CD14-positive monocyte (primary cell): ENCODE data around the gene NFE2. TPM values are rescaled to one million over a fixed set of nuclear protein-coding genes. Genes with fewer than 3 reads are reported as not detected.

Source experiments
- DNase-seq, 3 donors: peaks; one replicate each; pipeline ENCODE4 v3.0.0-alpha.2; 2011 to 2022
- H2AFZ ChIP-seq: 2 replicates; pipeline ENCODE4 v1.6.0; 2012; ENCODE audit warnings: mild to moderate bottlenecking, low read depth, low read length, inconsistent platforms; ENCODE audit not compliant: insufficient read depth, poor library complexity, severe bottlenecking
- H3K27ac ChIP-seq, 2 donors: 1 replicate in 1 of 2; 2 replicates in 1 of 2; pipeline ENCODE4 v1.5.1; 2012 to 2013; ENCODE audit warnings: low read length in 2 of 2, control low read depth in 1 of 2, inconsistent platforms in 1 of 2, low read depth in 1 of 2, mild to moderate bottlenecking in 1 of 2
- H3K27me3 ChIP-seq, 2 donors: one replicate each; pipeline versions ENCODE4 v1.6.0 to v1.6.1; 2011 to 2013; ENCODE audit warnings: low read length in 2 of 2; ENCODE audit not compliant: control insufficient read depth in 2 of 2, insufficient read depth in 2 of 2
- H3K36me3 ChIP-seq, 2 donors: replicated peaks in 1 of 2; 1 replicate in 1 of 2; 2 replicates in 1 of 2; pipeline versions ENCODE4 v1.5.1 to v1.6.1; 2012 to 2013; ENCODE audit warnings: low read length in 2 of 2, control low read depth in 1 of 2, inconsistent platforms in 1 of 2, mild to moderate bottlenecking in 1 of 2; ENCODE audit not compliant: insufficient read depth in 2 of 2, control insufficient read depth in 1 of 2
- H3K4me1 ChIP-seq, 2 donors: 1 replicate in 1 of 2; 2 replicates in 1 of 2; pipeline versions ENCODE4 v1.5.1 to v1.6.1; 2012 to 2013; ENCODE audit warnings: low read length in 2 of 2, control low read depth in 1 of 2, inconsistent platforms in 1 of 2, mild to moderate bottlenecking in 1 of 2, moderate library complexity in 1 of 2; ENCODE audit not compliant: insufficient read depth in 2 of 2, control insufficient read depth in 1 of 2
- H3K4me2 ChIP-seq: replicated peaks from 2 replicates; pipeline ENCODE3; 2012; ENCODE audit warnings: low read length, moderate library complexity, mild to moderate bottlenecking; ENCODE audit not compliant: poor library complexity, severe bottlenecking; ENCODE audit errors: extremely low read depth
- H3K4me3 ChIP-seq, 3 experiments: fragments of 200-600 bp in 1 of 3; sonication (generic) in 1 of 3; replicated peaks in 1 of 3; 1 replicate in 2 of 3; 2 replicates in 1 of 3; pipeline ENCODE4 v1.5.1; 2011 to 2013; ENCODE audit warnings: low read length in 3 of 3, mild to moderate bottlenecking in 3 of 3, control low read depth in 2 of 3, low read depth in 2 of 3, inconsistent platforms in 1 of 3, moderate library complexity in 1 of 3
- H3K79me2 ChIP-seq: 2 replicates; pipeline ENCODE4 v1.6.0; 2012; ENCODE audit warnings: mild to moderate bottlenecking, control low read depth, inconsistent platforms, low read length, moderate library complexity; ENCODE audit not compliant: insufficient read depth
- H3K9ac ChIP-seq: 2 replicates; pipeline ENCODE4 v1.6.0; 2017; ENCODE audit warnings: low read length, mild to moderate bottlenecking; ENCODE audit not compliant: insufficient read depth, poor library complexity, severe bottlenecking
- H3K9me3 ChIP-seq, 2 donors: replicated peaks in 1 of 2; 1 replicate in 1 of 2; 2 replicates in 1 of 2; pipeline versions ENCODE4 v1.5.1 to v1.6.1; 2012 to 2013; ENCODE audit warnings: low read length in 2 of 2, control low read depth in 1 of 2; ENCODE audit not compliant: control insufficient read depth in 1 of 2, insufficient read depth in 1 of 2
- H4K20me1 ChIP-seq: 2 replicates; pipeline ENCODE4 v1.6.0; 2012; ENCODE audit warnings: mild to moderate bottlenecking, low read length, control low read depth, moderate library complexity; ENCODE audit not compliant: insufficient read depth
- H3K27ac Mint-ChIP-seq, 7 donors: one replicate each; pipeline ENCODE4 v1.8.0; 2020; ENCODE audit warnings: mild to moderate bottlenecking in 7 of 7, mixed read lengths in 7 of 7, moderate library complexity in 6 of 7, inconsistent platforms in 2 of 7
- H3K27me3 Mint-ChIP-seq, 3 donors: one replicate each; pipeline ENCODE4 v1.8.0; 2021 to 2022; ENCODE audit warnings: low read depth in 3 of 3, mild to moderate bottlenecking in 3 of 3, mixed read lengths in 3 of 3, moderate library complexity in 3 of 3, inconsistent platforms in 1 of 3
- H3K36me3 Mint-ChIP-seq, 2 donors: one replicate each; pipeline ENCODE4 v1.8.0; 2020; ENCODE audit warnings: mixed read lengths in 2 of 2, inconsistent platforms in 1 of 2, mild to moderate bottlenecking in 1 of 2
- H3K4me1 Mint-ChIP-seq: one replicate; pipeline ENCODE4 v1.8.0; 2020; ENCODE audit warnings: mild to moderate bottlenecking, mixed read lengths
- H3K4me3 Mint-ChIP-seq, 2 donors: one replicate each; pipeline ENCODE4 v1.8.0; 2020; ENCODE audit warnings: mild to moderate bottlenecking in 2 of 2, mixed read lengths in 2 of 2, moderate library complexity in 1 of 2
- H3K9me3 Mint-ChIP-seq, 7 donors: one replicate each; pipeline ENCODE4 v1.8.0; 2020 to 2022; ENCODE audit warnings: mixed read lengths in 7 of 7, mild to moderate bottlenecking in 6 of 7, moderate library complexity in 6 of 7, inconsistent platforms in 2 of 7
- CTCF ChIP-seq: fragments of 200-600 bp; IDR thresholded peaks from one replicate; pipeline ENCODE4 v1.8.0; 2022; ENCODE audit warnings: antibody characterized with exemption, mild to moderate bottlenecking
- WGBS: methylation state at CpG from one replicate; pipeline ENCODE4 v1.1.5; 2013; ENCODE audit warnings: missing lambda C conversion rate; ENCODE audit not compliant: insufficient coverage; 5-methylcytosine and 5-hydroxymethylcytosine counted together
- intact Hi-C, 2 donors: fragments of 100-400 bp; cut with micrococcal nuclease; formaldehyde crosslinking; loops; one replicate each; pipeline versions ENCODE4 v1.15.0 to v1.15.1; 2023
- polyA plus RNA-seq, 3 donors: library from polyadenylated mRNA; depleted of rRNA in 1 of 3; unstranded in 2 of 3; stranded (reverse) in 1 of 3; fragments of 300-500 nt in 2 of 3; fragments of >200 nt in 1 of 3; fragmentation: Illumina TruSeq in 2 of 3; gene quantifications; 1 replicate in 2 of 3; 2 replicates in 1 of 3; pipeline ENCODE4 v1.2.3, GENCODE V29; 2012 to 2021

The NFE2 gene
- polyA plus RNA-seq, 3 donors, result 79.5 to 157 (median 95.6) TPM

DNA sequence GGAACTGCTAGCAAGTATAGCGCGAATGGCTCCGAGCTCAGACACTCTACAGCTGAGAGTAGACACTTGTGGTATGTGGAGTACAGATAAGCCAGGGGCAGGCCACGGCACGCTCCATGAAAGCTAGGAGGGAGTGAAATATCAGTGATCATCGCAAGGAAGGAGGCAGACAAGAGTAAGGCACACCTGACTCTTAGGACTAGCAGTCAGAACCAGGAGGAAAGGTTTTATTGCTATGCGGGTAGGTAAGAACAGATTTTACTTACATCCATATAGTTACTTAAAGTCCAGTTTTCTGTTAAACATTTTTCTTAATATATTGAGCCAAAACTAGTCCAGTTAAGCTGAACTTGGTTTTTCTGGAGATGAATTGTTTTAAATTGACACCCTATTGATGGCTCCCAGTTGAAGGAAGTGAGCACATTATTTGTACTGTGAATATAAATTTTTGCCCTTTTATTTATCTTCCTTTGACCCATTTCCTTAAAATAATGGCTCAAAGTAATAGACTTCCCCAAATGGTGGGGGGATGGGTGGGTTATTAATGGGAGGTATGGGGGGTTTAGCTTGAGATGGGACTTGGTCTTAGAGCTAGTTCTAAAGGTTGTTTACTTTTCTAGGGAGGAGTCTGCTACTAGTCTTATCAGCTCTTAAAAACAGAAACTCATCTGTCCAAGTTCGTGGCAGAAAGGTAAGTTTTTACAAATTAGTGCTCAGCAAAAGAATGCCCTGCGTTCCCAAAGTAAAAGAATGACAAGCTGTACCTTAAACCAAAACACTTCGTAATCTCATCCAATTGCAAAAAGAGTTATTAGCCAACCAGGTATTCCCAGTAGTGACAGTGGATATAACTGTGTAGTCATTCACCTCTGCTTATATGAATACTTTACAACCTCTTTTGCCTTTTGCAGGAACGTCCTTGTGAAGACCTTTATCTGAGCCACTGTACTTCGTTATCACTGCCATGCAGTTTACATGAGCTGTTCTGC is 14.5 kb downstream of the NFE2 start:
- Histone ChIP-seq H3K27ac (peak overlapping the region; percentile 46 to 74), H4K20me1 (peaks cover 98% of the 10 kb centered on the region), H3K4me3 (peak overlapping the region in 1 of 3 experiments; percentile 31), H3K9me3 (no peaks in the 10 kb centered on the region), H3K27me3 (no peaks in the 10 kb centered on the region), H2AFZ (no peak overlapping the region), H3K4me1 (peaks cover 91 to 100% of the 10 kb centered on the region in 2 donors), H3K36me3 (peaks cover 73 to 96% of the 10 kb centered on the region in 2 donors), H3K9ac (no peak overlapping the region), H3K79me2 (peaks cover 100% of the 10 kb centered on the region), H3K4me2 (peak overlapping the region; percentile 32)
- Mint-ChIP-seq H3K4me1 (peaks cover 91% of the 10 kb centered on the region), H3K4me3 (no peak overlapping the region), H3K27ac (peak overlapping the region; percentile 71 to 88 (median 82)), H3K27me3 (no peaks in the 10 kb centered on the region), H3K9me3 (no peaks in the 10 kb centered on the region), H3K36me3 (peaks cover 84 to 97% of the 10 kb centered on the region in 2 donors)
- TF ChIP-seq CTCF, result no peak
- 64% methylated on average over 5 of the region's 12 CpGs for WGBS
- intact Hi-C loops, result no loop called here
- no peak for DNase-seq

DNA sequence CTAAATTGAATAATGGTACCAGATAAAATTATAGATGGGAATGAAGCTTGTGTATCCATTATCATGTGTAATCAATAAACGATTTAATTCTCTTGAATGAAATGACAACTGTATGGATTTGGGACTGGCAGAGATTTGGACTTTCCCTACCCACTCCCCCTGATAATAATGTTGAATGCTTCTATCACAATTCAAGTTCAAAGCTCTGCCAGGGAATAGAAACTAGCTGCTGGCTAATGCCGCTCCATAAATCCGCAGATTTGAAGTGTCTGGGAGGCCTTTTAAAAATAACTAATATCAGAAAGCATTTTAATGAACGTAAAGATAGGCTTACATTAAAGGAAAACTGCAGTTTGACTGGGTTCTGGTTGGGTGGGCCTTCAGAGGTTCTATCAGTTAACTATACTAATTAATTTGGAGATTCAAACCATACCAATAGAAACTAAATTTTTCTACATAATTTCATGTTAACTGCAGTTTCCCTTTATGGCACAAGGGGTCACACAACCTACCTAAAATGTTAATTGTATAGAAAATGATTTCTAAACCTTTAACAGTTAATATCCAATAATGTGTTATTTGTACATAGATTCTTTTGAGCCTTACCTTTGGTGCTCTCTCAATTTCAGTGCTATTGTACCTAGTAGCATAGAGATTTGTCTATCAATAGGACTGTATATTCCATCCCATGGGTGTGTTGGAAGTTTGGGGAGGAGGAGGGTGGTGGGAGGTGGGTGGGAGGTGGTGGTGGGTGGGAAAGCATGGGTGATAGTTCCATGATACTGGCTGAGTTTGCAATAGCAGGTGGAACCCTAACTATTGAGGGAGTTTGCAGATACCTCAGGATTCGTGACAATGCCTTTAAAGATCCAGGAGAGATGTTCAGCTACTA is 15.4 kb downstream of the NFE2 start:
- peak overlapping the region in 1 of 2 donors; percentile 4 for H3K4me3 Mint-ChIP-seq
- intact Hi-C loops, result no loop called here

More for the DNA sequence above, 15.4 kb downstream of the NFE2 start:
- Histone ChIP-seq H3K36me3 (peaks cover 66 to 86% of the 10 kb centered on the region in 2 donors), H2AFZ (no peak overlapping the region), H3K4me2 (peak overlapping the region; percentile 32), H4K20me1 (peaks cover 96% of the 10 kb centered on the region), H3K9me3 (no peaks in the 10 kb centered on the region), H3K4me1 (peaks cover 84 to 95% of the 10 kb centered on the region in 2 donors), H3K79me2 (peaks cover 98% of the 10 kb centered on the region), H3K9ac (no peak overlapping the region), H3K27ac (peak overlapping the region; percentile 46 to 74), H3K4me3 (peak overlapping the region in 1 of 3 experiments; percentile 31), H3K27me3 (no peaks in the 10 kb centered on the region)
- Mint-ChIP-seq H3K27me3 (no peaks in the 10 kb centered on the region), H3K9me3 (no peaks in the 10 kb centered on the region), H3K4me1 (peaks cover 83% of the 10 kb centered on the region), H3K27ac (peak overlapping the region; percentile 15 to 86 (median 77)), H3K36me3 (peaks cover 75 to 89% of the 10 kb centered on the region in 2 donors)
- TF ChIP-seq CTCF, result peak; percentile 60
- no peak for DNase-seq
- WGBS, result 63% methylated on average over 1 of the region's 5 CpGs
